ENCODE measurements around the gene BOD1L1.

The BOD1L1 gene

DNA sequence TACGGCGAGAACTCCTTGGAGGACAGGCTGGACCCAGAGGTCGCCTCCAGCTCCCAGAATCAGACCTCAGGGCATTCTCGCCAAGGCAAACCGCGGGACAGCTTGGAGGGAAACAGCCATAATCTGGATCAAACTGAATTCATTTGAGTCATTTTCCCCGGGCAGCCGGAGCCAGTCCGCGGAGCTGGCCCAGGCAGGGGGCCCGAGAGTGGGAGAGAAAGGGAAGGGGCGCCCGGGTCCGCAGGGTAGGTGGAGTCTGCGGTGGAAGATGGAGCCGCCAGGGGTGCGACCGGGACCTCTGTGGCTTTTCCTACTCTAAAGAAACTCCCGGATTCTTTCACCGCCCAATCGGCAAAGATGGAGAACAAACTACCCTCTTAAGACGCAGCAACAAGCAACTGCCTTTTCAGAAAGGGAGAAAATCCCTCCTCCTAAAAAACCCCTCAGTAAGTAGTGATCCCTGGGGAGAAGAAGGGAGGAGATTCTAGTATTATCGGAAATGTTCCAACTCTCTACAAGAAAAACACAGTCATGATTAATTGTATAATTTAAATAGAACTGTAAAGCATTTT lies 88.4 kb downstream of the BOD1L1 start:
- no peak for DNase-seq (ENCODE audit: low read depth)

DNA sequence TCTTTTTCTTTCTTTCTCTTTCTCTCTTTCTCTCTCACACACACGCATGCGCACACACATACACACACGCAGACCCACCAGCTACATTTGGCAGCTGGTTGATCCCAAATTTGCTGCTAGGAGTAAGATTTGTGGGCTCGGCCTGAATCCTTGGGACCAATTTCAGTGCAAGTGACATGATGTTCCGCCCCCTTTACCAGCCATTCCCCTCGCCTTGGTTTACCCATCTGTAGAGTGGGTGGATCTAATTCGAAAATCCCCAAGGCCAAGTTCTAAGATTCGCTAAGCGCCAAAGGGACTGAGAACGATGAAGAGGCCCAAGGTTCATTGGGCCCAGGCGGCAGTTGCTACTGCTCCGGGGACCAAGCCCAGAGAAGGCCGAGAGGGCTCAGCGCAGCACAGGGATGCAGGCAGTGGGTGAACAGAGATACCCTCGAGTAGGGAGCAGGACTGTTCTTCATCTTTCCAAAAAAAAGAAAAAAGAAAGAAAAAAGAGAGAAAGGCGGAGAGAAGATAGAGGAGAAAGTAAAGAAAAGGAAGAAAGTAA lies 89.0 kb downstream of the BOD1L1 start:
- no peak for DNase-seq (ENCODE audit: low read depth)

DNA sequence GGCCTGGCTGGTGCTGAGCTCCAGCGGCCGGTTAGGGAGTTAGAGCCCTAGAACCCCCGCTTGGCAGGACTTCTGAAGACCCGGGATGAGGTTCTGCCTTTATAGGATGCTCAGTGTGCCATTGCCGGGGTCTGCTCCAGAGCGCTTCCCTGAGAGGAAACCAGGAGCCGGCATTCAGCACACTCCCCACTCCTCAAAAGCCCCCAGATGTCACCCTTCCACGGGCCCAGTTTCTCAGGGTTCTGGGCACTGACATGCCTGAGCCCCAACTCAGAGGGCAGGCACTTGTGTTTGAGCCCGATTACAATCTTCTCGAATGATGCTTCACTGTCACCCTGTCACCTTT lies 89.7 kb downstream of the BOD1L1 start:
- no peak for DNase-seq (ENCODE audit: low read depth)

DNA sequence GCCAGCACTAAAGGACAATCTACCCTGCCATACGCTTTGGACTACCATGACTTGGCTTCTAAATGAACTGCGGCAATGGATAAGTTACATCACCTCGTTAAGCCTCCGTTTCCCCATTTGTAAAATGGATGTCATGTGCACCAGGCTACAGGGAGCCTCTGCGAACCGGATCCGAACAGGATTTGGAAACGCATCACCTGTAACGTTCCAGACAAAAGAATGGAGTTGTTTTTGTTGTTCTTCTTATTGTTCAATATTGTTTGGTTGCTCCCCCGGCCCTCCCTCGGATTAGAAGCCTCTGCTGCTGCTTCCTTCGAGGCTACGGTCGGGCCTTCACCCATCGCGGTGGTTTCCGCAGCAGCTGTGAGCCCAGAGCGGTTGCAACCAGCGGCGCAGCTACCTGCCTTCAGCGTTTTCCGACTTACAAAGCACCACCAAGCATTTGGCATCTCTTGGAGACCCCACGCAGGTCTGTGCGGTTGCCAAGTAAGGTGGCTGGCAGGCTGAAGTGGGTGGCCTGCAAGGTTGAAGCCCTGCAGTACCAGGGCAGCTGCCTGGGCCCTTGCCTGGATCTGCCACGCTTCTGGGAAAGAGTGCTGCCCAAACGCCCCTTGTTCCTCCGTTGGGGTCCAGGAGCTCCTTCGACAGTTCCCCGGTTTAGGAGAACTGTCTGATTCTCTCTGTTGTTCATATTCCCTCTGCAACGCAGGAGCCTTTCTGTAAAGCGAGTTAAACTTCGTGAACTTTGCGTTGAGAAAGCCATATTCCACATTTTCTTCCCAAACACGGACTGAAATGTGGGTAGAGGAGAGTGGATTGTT lies 90.3 kb downstream of the BOD1L1 start:
- DNase-seq (ENCODE audit: low read depth), result no peak

DNA sequence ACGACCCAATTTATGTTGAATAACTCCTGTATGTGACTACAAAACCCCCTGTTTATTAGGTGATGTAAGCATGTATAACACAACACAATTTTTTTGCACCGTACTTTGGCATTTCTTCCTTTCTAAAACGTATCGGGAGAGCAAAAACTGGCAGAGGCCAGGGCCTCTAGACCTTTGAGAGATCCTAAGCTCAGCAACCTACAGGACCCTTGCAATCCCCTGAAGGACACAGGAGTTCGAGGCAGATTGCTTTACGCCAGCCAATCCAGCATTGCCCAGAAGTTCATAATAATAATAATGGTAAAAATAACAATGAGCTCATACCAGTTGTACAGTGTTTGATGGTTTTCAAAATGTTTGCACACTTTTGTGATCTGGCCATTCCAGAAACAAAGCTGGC lies 90.9 kb downstream of the BOD1L1 start:
- no peak for DNase-seq (ENCODE audit: low read depth)

DNA sequence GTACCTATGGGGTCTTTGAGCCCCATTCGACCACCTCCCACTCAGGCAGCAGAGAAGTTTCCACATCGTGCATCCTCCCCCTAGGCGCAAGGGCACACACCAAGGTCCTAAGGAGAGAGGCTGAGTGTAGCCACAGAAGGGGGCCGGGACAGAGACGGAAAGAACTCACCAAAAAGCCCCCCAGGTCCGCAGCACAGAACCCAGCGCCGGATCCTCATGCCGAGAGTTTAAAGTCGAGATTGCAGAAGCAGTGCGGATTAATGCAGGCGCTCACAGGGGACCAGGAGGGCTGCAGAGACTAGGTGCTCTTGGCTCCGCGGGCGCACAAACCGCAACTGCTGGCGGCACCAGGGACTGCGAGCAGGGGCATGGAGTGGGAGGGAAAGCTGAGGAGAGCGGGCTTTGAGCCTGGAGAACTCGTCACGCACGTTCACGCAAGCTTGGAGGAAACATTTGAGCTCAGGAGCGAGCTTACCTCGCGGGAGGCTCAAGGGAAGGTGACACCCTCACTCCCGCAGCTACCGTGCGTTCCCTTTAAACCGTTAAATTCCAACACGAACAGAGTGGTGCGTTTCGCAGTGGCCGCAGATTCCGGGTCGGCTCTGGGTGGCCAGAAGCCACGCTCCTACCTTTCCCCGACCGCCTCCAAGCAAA lies 91.7 kb downstream of the BOD1L1 start:
- DNase-seq (ENCODE audit: low read depth), result no peak

DNA sequence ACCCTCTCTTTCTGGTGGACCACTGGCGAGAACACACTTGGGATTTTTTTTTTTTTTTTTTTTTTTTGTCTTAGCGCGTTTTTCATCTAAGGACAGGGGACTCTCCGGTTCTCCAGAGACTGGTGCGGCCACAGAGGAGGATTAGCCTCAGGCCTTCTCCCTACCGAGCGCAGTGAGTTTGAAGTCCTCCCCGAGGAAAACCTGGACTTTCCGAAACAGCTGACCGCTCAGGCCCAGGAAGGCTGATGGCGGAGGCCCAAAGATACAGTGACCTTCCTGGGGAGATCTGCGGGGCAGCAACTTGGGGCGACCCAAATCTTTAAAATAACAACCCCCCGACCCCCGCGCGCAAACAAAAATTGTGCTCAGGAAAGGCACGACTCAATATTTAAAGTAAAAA lies 92.4 kb downstream of the BOD1L1 start:
- no peak for DNase-seq (ENCODE audit: low read depth)

DNA sequence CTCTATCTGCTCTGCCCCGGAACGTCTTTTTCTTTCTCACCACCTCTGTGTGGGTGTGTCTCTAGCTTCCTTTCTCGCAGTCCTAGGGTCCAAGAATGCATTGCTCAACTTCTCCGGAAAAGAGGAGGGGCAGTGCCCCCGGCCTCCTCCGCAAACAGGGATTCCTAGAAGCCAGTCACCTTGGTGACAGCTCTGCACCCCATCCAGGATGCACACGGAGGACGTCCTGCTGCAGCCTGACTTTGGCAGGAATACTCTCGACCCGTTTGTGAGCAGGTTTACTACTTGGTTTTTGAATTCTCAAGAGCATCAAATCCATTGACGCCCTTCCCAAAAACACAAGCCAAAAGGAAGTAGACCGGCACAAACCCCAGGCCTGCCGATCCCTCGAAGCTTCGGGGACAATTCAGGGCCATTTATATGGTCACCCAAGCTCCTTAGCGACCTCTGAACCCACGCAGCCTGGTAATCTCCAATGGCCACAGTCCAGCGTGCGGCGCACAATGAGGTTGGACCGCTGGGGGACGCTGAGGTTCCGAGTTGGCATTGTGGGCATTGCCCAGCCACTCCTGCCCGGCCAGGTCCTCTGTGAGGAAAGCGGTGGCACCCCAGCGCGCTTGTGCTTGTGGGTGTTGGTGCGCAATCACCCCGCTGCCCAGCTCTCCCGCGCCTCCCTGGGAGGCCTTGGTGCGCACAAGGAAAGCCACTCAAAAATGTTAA lies 93.0 kb downstream of the BOD1L1 start:
- no peak for DNase-seq (ENCODE audit: low read depth)

DNA sequence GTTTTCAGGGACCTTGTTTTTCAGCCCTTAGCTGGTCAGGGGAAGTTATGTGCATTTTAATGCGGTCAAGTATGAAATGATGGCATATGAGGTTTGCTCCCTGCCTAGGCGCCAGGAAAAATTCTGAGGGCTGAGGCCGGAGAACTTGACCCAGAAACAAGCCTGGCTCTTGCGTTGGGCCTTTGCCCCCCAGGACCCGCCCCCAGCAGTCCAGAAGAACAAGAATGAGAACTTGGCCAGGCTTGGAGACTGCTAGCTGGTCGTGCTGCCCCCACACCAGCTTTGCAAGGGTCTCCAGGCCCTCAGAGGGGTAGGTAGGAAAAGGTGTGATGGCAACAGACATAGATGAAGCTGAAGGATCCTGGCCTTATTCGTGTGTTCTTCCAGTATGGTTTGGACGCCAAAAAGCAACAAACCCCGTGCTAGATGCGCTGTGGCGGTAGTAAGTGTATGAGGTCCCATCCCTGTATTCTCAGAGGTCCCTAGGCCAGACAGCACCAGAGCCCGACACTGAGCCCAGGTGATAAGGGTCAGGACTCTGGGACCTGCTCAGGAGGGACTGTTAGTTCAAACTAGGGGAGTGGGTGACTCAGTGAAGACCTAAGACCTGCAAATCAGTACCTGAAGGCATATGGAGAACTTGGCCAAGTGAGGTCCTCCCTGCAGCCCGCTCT lies 93.7 kb downstream of the BOD1L1 start:
- no peak for DNase-seq (ENCODE audit: low read depth)

DNA sequence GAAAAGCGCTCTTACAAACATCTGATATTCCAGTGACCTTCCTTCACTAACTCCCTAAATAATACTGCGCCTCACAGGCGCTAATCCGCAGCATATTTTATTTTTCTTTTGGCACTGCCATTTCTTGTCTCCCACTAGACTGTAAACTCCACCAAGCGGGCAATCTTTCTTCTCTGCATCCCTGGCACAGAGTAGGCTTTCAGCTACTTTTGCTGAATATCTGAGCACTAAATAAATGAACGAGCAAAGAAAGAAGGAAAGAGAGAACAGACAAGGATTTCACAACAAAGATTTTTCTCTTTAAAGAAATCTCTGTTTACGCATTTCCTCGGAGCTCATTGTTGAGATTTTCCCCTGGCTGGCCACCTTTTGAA lies 95.9 kb downstream of the BOD1L1 start:
- no peak for DNase-seq (ENCODE audit: low read depth)

DNA sequence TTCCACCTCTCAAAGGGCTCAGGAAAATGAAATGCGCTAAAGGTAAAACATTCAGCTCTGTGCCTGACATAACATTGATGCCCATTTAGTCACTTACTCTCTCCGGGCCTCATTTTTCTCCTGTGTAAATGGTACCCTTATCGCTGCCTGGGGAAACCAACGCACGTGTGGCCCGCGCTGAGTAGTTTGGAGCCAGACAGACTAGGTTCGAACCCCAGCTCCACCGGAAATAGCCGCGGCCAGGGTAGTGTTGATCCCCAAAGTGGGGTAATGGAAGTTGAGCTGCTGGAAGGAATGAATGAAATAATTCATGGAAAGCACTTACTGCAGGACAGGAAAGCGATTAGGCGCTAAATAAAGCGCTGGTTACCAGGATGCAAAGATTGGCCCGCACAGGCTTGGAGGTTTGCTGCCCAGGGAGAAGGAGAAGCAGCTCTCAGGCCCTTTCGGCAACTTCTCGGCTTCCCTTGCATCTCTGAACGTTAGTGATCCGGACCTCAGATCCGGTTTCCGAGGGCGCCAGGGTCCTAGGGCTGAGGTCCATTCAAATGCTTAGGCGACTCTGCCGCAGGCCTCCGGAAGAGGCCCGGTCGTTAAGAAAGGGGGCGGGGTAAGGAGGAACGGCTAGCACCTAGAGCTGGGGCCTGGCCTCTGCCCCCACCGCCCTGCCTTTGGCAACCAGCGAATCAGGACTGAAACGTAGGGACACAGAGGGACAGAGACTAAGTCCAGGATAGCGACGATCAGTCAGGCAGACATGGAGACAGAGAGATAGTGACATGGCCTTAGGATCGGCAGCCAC lies 96.5 kb downstream of the BOD1L1 start:
- DNase-seq (ENCODE audit: low read depth), result no peak

DNA sequence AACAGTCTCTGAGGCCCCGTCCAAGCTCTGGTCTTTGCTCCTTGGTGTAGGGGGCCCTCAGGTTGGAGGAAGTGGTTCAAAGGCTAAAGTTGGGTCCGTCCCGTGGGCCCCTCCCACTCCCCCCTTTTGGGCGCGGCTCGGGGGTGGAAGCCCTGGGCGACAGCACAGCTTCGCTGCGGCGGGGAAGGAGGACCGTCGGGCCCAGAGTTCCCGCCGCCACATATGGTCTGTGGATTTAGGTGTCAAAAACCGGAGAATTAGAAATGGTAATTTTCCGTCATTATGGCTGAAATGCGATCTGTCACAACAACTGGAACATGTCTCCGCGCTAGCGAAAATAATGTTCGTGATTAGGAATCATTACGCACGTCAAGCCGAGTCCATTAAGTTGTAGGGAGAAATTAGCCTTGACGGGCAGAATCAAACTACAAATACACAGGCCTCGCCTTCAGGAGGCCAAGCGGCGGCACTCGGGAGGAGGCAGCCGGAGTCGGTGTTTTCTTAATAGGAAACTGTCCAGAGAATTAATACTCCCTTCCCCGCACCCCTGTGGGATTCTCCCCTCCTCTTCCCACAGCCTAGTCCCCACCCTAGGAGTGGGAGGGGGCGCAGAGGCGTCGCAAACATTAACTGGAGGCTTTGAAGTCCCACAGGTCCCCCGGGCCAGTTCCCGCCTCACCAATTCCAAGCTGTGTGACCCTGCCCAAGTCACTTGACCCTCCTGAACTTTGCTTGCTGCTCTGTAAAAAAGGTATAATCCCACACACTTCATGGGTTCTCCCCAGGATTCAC lies 98.2 kb downstream of the BOD1L1 start:
- DNase-seq (ENCODE audit: low read depth), result no peak

DNA sequence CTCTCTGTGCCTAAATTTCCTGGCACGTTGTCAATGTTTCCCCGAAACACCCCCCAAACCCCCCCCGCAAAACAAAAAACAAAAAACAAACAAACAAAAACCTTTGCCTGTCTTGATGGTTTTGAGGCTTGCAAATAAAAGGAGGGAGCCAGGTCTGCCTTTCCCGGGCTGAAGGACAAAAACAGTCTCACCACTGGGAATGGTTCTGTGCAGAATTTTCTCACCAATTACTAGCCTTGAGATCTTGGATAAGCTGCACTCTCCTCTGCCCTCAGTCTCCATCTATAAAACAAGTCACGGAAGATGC lies 98.8 kb downstream of the BOD1L1 start:
- DNase-seq (ENCODE audit: low read depth), result no peak

DNA sequence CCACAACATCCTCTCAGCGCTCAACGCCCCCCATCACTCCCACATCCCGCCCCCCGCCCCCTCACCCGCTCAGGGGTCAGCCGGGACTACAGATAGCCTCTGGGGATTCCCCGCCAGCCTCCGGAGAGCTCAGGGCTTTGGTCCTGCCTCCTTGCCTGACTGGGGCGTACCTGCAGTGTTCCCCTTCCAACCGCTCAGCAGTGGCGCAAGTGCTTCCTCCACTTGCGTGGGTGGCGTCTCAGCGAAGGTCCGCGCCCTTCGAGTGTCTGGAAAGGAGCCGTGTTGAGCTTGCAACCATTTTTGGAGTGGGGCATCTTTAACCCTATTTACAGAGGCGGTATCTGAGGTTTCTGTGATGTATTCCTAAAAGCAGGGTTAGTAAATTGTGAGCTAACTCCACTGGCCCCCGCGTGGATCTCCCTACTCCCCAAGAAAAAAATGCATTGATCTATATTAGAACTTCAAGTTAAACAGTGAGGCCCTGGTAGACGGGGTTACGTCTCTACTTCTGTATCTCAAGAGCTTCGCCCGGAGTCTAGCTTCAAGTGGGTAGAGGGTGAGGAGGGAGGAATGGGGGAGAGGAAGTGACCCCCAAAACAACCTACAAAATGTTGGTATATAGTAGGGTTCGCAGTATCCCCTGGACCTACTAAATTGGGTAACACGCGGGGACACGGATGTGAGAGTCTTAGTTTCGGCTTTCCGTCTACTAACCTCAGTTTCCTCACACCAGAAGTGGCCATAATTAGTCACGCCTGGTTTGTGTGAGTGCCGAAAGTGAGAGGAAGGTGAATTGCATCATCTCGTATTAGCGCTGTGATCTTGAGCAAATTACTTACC lies 99.3 kb downstream of the BOD1L1 start:
- no peak for DNase-seq (ENCODE audit: low read depth)

DNA sequence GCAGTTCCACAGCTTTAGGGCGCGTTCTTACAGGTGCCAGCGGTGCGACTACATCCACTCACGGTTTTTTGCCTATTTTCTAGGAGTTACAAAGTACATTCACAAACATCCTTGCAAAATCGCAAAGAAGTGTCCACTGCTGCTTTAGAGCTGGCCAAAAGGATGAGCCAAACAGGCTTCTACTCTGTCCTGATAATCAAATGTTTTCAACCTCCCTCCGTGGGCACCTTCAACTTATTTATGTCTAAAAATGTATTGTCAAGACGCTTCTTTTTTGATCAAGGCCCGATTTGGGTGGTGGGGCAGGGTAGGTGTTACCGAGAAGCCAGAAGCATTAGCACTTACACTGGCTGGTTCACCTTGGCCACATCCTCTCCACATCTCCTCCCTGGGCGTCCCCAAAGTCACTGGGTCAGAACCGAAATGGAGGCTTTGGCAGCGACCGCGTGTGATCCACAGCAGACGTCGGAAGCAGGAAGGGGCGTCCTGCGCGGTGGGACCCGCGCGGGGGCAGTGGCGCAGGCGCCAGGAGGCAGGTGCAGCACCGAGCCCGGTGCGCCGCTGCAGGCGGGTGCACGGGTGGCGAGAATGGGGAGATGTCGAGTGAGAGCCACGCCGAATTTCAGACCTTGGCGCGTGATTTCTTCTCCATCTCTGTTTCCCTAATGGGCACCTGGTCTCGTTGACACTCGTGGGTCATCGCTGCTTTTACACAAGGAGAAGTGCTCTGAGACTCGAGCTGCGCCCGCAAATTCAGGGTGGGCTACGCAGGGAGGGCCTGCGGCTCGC lies 100.1 kb downstream of the BOD1L1 start:
- DNase-seq (ENCODE audit: low read depth), result no peak

DNA sequence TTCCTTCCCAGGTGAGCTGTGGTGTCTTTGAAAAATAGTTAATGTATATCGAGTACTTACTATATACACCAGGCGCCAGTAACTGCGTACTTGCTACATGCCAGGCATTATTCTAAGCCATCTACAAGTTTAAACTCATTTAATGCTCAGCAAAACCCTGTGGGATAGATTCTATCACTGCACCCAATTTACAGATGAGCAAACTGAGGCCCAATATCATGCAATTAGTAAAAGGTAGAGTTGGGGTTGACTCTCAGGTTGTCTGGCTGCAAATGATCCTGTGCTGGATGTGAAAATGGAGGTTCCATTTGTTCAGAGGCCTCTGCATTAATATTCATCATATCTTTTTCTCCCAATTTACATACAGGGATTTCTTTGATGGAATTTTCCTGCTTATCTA lies 100.9 kb downstream of the BOD1L1 start:
- DNase-seq (ENCODE audit: low read depth), result no peak

DNA sequence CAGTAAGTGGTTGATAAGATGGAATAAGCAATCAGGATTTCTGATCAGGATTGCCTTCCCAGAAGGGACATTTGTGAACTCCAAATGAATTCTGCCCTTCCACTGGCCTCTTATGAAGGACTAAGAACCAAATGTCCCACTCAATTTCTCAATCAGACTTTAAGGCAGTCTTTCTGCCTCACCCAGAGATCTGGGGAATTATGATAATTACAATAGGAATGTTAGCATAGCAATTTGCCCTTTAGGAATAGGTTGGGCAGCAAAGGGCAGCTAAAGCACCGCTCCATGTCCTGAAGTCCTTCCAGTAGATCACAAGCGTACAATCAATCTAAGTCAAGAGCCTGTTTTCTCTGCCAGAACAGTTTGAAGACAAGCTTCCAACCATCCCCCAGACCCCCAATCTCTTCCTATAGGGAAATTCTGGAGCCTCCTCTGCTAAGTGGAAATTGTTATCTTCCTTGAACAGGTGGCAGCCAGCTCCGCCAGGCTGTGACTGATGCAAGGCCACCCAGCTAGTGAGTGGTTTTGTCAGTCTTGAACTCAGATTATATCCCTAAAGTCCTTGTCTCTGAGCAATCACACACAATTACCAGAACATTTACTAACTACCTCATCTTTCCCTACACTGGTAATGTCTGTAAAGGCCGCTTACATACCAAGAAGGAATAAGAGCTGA lies 101.8 kb downstream of the BOD1L1 start:
- DNase-seq (ENCODE audit: low read depth), result no peak

DNA sequence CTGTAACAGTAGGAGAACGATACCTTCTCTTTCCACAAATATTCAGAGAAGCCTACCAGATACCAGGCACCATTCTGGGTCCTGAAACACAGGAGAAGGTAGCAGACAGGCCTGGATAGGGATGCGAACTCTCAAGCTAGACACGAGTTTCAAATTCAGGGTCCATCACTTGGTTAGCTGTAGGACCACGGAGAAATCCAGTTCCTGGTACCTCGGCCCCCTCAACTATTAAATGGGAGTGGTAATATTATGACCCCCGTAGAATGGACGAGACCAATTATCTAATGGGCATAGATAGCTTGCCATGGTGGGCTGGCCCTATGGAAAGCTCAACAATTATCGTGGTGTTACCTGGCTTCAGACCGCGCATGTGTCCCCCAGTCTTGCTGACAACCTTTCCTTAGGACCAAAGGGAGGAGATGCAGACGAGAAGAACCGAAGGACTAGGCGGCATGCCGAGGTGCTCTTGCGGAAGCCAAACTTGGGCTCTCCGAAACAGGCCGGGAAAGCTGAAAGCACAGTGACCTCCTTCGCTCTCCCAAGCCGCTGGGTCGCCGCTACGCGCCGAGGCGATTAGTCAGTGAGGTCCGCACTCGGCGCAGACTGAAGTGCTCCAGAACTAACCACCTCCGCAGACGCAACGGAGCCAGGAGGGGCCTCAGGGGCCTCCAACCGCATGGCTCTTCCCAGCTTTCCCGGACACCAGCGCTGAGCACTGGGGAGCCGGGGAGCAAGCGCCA lies 102.9 kb downstream of the BOD1L1 start:
- no peak for DNase-seq (ENCODE audit: low read depth)
